GM21381 (cell line): ENCODE measurements around the gene AGTPBP1.

Source experiments
- ATAC-seq: cut with Tn5 transposase; IDR thresholded peaks from one replicate; pipeline ENCODE4 v1.9.1; 2021; ENCODE audit warnings: mild to moderate bottlenecking, moderate library complexity; ENCODE audit not compliant: unreplicated experiment

Gene AGTPBP1

GRCh38 chr9:85547599-85547998 lies 194.2 kb downstream of the AGTPBP1 start:
- ATAC-seq = no peak

GRCh38 chr9:85543196-85543595 lies 198.6 kb downstream of the AGTPBP1 start:
- ATAC-seq = no peak

- no peak for ATAC-seq
These were observed 199.9 kb downstream of the AGTPBP1 start for GRCh38 chr9:85541876-85542275.

GRCh38 chr9:85536514-85536913 lies 205.2 kb downstream of the AGTPBP1 start:
- no peak for ATAC-seq

GRCh38 chr9:85536076-85536475 lies 205.7 kb downstream of the AGTPBP1 start:
- ATAC-seq = no peak

GRCh38 chr9:85534340-85534739 lies 207.4 kb downstream of the AGTPBP1 start:
- no peak for ATAC-seq

GRCh38 chr9:85533538-85533937 lies 208.2 kb downstream of the AGTPBP1 start:
- no peak for ATAC-seq

- no peak for ATAC-seq
These were observed 211.0 kb downstream of the AGTPBP1 start for GRCh38 chr9:85530721-85531120.

- ATAC-seq = no peak
These were observed 213.1 kb downstream of the AGTPBP1 start for GRCh38 chr9:85528607-85529006.

GRCh38 chr9:85528142-85528541 lies 213.6 kb downstream of the AGTPBP1 start:
- no peak for ATAC-seq

GRCh38 chr9:85527331-85528020 lies 214.3 kb downstream of the AGTPBP1 start:
- ATAC-seq = no peak

GRCh38 chr9:85524531-85524930 lies 217.2 kb downstream of the AGTPBP1 start:
- no peak for ATAC-seq

- no peak for ATAC-seq
These were observed 218.6 kb downstream of the AGTPBP1 start for GRCh38 chr9:85523202-85523601.

GRCh38 chr9:85522459-85523092 lies 219.2 kb downstream of the AGTPBP1 start:
- no peak for ATAC-seq

GRCh38 chr9:85521371-85522197 lies 220.2 kb downstream of the AGTPBP1 start:
- ATAC-seq = no peak

- ATAC-seq = no peak
These were observed 224.6 kb downstream of the AGTPBP1 start for GRCh38 chr9:85516976-85517637.

- no peak for ATAC-seq
These were observed 225.3 kb downstream of the AGTPBP1 start for GRCh38 chr9:85516455-85516854.

GRCh38 chr9:85515021-85515420 lies 226.7 kb downstream of the AGTPBP1 start:
- no peak for ATAC-seq

- no peak for ATAC-seq
These were observed 227.5 kb downstream of the AGTPBP1 start for GRCh38 chr9:85514256-85514655.

GRCh38 chr9:85511746-85512145 lies 230.0 kb downstream of the AGTPBP1 start:
- no peak for ATAC-seq

GRCh38 chr9:85510830-85511504 lies 230.8 kb downstream of the AGTPBP1 start:
- no peak for ATAC-seq
